Upper lobe of right lung (tissue), 1 donor: ENCODE results near the gene ZCCHC24. TPM values are rescaled to one million over a fixed set of nuclear protein-coding genes. Genes with fewer than 3 reads are reported as not detected.

ENCODE experiments used
- ATAC-seq: fragments of 200-7000 bp; cut with Tn5 transposase; one replicate; pipeline ENCODE4 v1.9.1; 2020; ENCODE audit warnings: mild to moderate bottlenecking, moderate library complexity
- DNase-seq: peaks from one replicate; pipeline ENCODE4 v3.0.0-alpha.2; 2020
- H3K27ac ChIP-seq: fragments of 200-600 bp; one replicate; pipeline ENCODE4 v1.8.0; 2022
- H3K27me3 ChIP-seq: fragments of 200-600 bp; one replicate; pipeline ENCODE4 v1.8.0; 2022; ENCODE audit warnings: mild to moderate bottlenecking
- H3K36me3 ChIP-seq: fragments of 200-600 bp; one replicate; pipeline ENCODE4 v1.8.0; 2022
- H3K4me1 ChIP-seq: fragments of 200-600 bp; one replicate; pipeline ENCODE4 v1.8.0; 2022
- H3K4me3 ChIP-seq: fragments of 200-600 bp; one replicate; pipeline ENCODE4 v1.8.0; 2022; ENCODE audit warnings: mild to moderate bottlenecking
- H3K9me3 ChIP-seq: fragments of 200-600 bp; one replicate; pipeline ENCODE4 v1.8.0; 2022
- CTCF ChIP-seq: fragments of 200-600 bp; IDR thresholded peaks from one replicate; pipeline ENCODE4 v1.8.0; 2022; ENCODE audit warnings: antibody characterized with exemption
- intact Hi-C: fragments of 100-400 bp; cut with DNase I; formaldehyde crosslinking; loops from one replicate; pipeline ENCODE4 v1.11.0; 2022
- total RNA-seq: library from RNA; stranded (reverse); fragmentation: NEBNext Ultra II Directional; extraction: Animal tissue kit (Norgen Biotek cat#: 25700); gene quantifications from one replicate; pipeline ENCODE4 v1.2.1, GENCODE V29; 2021
- donor health status: DM: no; HTN: yes; CAD: no; lungs with severe emphysema.

The ZCCHC24 gene
- total RNA-seq, 1 donor from 2014 or later, result 32.4 TPM

- H3K27ac ChIP-seq, result no peak overlapping the region
- no peak for TF ChIP-seq CTCF
- H3K36me3 ChIP-seq, result no peaks in the 10 kb centered on the region
- DNase-seq (no peak), ATAC-seq (no peak)
- no peaks in the 10 kb centered on the region for H3K9me3 ChIP-seq
- peaks cover 38% of the 10 kb centered on the region for H3K4me1 ChIP-seq
- no peaks in the 10 kb centered on the region for H3K27me3 ChIP-seq
- intact Hi-C loops, result no loop called here
- H3K4me3 ChIP-seq, result no peak overlapping the region
Measured at GRCh38 chr10:79394664-79395063, 50.8 kb downstream of the ZCCHC24 start.

- H3K4me3 ChIP-seq, result no peak overlapping the region
- ATAC-seq (no peak), DNase-seq (peak; percentile 48)
Measured at GRCh38 chr10:79393924-79394610, 51.4 kb downstream of the ZCCHC24 start.

GRCh38 chr10:79393221-79393923 lies 52.1 kb downstream of the ZCCHC24 start:
- Histone ChIP-seq H3K27ac (no peak overlapping the region), H3K4me1 (peaks cover 27% of the 10 kb centered on the region), H3K36me3 (no peaks in the 10 kb centered on the region), H3K27me3 (no peaks in the 10 kb centered on the region), H3K9me3 (no peaks in the 10 kb centered on the region), H3K4me3 (no peak overlapping the region)
- intact Hi-C loops, result no loop called here
- no peak for ATAC-seq
- TF ChIP-seq CTCF, result no peak
- peak; percentile 39 for DNase-seq

More at GRCh38 chr10:79393924-79394610, 51.4 kb downstream of the ZCCHC24 start:
- intact Hi-C loops, result no loop called here
- no peak for TF ChIP-seq CTCF
- no peak overlapping the region for H3K27ac ChIP-seq
- no peaks in the 10 kb centered on the region for H3K9me3 ChIP-seq
- H3K4me1 ChIP-seq, result peaks cover 34% of the 10 kb centered on the region
- H3K27me3 ChIP-seq, result no peaks in the 10 kb centered on the region
- H3K36me3 ChIP-seq, result no peaks in the 10 kb centered on the region

GRCh38 chr10:79392506-79393176 lies 52.8 kb downstream of the ZCCHC24 start:
- ATAC-seq (no peak), DNase-seq (peak; percentile 32)
- no peaks in the 10 kb centered on the region for H3K36me3 ChIP-seq
- TF ChIP-seq CTCF, result no peak
- no peak overlapping the region for H3K27ac ChIP-seq
- H3K9me3 ChIP-seq, result no peaks in the 10 kb centered on the region
- intact Hi-C loops, result no loop called here
- peaks cover 20% of the 10 kb centered on the region for H3K4me1 ChIP-seq
- no peaks in the 10 kb centered on the region for H3K27me3 ChIP-seq
- H3K4me3 ChIP-seq, result no peak overlapping the region

- ATAC-seq, result no peak
- intact Hi-C loops, result no loop called here
- H3K36me3 ChIP-seq, result peaks cover 2% of the 10 kb centered on the region
- no peaks in the 10 kb centered on the region for H3K9me3 ChIP-seq
- H3K27ac ChIP-seq, result no peak overlapping the region
- peak; percentile 56 for DNase-seq
- TF ChIP-seq CTCF, result no peak
- no peaks in the 10 kb centered on the region for H3K27me3 ChIP-seq
- H3K4me3 ChIP-seq, result no peak overlapping the region
- peaks cover 13% of the 10 kb centered on the region for H3K4me1 ChIP-seq
Measured at GRCh38 chr10:79392020-79392398, 53.4 kb downstream of the ZCCHC24 start.
